NCI-H345 (cell line): ENCODE results near the gene DRD3.

Experiments
- DNase-seq: peaks from one replicate; lab custom pipeline; 2025; lab: John Stamatoyannopoulos, UW

Gene DRD3

DNA sequence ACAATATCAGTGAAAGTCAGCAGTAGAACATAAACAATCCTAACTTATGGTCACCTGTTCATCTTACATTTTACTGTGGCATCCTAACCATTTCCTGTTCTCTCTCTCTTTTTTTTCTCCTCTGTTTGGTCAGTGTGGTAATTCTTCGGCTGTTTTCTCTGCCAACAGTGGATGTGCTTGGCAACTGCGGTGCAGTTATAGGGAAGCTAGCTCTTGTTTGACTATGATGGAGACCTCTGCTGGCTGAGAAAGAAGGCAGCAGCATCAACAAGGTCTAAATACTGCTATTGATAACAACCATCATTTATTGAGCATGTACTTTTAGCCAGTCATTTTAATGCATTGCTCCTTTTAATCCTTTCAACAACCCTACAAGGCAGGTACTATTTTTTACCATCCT lies 723 bp upstream of the DRD3 start:
- peak; percentile 0 for DNase-seq

GRCh38 chr3:114176890-114177289 lies 2.0 kb downstream of the DRD3 start:
- no peak for DNase-seq

DNA sequence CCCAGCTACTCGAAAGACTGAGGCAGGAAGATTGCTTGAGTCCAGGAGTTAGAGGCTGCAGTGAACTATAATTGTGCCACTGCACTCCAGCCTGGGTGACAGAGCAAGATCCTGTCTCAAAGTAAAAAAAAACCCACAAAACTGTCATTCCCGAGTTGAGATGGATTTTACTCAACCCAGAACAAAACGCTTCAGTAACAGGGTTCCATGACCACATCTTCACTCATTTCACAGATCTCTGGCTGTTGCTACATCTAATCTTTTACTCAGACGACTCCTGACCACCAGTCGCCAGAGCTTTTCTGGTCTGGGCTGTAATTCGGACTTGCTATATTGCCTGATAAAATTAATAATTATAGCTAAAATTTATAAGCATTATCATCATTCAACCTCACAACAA lies 2.4 kb downstream of the DRD3 start:
- DNase-seq: no peak

GRCh38 chr3:114175204-114175987 lies 3.5 kb downstream of the DRD3 start:
- no peak for DNase-seq

GRCh38 chr3:114171677-114172076 lies 7.2 kb downstream of the DRD3 start:
- no peak for DNase-seq

DNA sequence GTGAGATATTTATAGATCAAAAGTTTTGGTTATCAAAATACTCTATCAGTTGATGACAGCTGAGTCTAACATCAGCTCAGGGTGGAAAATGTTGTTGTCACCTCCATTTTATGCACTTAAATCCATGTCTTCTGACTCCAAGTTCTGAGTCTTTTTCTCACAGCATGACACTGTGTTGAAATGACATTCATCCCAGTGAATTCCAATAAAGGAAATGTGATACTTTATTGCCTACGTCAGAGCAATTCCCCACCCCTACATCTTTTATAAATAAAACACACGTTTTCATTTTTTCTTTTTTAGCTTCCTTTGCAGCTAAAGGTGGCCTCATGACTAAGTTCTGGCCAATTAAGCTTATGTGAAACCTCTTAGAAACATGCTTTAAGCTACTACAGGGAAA lies 10.7 kb downstream of the DRD3 start:
- DNase-seq: no peak

- no peak for DNase-seq
Observed at GRCh38 chr3:114157321-114157720, 21.5 kb downstream of the DRD3 start.

DNA sequence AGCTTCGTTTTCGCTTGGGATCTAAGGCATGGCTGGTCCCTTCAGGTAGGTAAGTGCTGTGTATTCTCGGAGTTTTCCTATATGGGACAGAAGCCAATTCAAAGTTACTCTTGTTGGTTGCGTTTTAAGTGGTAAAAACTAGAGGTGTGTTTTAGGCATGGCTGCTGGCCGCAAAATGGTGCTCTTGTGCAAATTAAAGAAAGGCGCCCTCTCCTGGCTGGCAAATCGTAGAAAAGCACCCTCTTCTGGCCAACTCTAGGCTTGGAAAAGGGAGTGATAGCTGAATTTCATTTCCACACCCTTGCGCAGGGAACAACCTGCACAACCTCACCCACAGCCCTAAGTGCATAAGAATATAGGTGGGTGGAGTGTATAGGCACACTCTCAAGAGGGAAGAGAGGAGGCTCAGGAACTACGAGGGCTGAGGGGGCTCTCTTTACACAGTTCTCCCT lies 23.5 kb downstream of the DRD3 start:
- DNase-seq: no peak

DNA sequence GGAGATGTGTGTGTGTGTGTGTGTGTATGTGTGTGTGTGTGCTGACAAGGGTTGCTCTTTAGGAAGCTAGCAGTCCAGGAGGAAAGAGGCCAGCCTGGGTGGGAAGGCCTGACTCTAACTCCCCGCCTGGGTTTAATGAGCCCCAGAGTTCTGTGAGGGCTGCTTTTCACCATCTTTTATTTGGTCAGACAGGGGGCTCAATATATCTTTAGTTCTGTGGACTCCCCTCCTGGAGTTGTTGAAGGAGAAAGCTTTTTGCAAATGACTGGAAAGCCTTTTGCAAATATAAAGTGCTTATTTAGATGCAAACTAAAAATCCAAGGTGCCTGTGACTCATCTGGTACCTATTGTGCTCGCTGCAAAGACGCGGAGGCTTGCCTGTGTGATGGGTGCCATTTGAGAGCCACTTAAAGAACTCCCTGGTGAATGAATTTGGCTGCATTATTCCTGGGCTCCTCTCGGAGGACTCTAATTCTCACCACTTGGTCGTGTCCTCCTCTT lies 24.5 kb downstream of the DRD3 start:
- DNase-seq: peak; percentile 55

DNA sequence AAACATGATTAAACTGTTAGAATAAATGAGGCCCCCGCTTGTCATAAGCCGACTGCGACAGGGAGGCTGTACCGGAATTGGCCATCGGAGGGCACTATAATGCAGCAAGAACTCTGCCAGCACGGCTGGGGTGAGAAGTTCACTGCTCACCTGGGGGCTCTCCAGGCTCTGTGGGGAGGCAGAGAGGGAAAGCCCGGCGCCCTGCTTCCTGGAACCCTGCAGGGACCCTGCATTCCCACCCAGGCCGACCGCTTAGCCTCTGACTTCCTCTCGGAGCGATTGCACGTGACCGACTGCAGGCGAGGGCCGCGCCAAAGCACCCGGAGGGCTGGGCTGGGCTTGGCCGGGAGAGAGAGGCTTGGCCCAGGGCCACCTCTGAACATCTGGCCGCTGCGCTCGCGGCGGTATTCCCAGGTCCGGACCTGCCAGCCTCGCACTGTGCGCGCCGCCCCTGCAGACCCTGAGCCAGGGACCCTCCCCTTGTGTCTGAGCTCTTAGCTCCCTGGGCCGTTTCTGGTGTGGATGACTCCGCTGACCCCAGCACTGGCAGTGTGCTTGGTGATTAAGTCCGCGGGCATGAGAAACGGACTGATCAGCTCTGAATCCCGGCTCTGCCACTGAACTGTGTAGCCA lies 26.2 kb downstream of the DRD3 start:
- DNase-seq: peak; percentile 84

DNA sequence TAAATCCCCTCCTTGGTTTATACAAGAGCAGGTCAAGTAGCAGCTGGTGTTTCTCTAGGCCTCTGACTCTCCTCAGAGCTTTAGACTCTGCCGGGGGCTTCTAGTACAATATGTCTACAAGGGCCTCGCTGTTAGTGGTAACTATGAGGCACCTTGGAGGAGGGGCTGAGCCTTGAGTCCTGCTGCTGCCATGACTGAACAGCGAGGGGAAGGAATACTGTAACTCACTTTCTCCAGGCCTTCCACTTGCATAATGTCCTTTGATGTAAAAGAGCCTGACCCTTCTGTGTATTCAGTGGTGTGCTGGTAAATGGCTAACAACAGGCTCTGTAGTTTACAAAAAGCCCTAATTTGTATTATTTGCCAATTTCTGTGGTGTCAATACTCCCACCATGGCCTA lies 27.8 kb downstream of the DRD3 start:
- no peak for DNase-seq

DNA sequence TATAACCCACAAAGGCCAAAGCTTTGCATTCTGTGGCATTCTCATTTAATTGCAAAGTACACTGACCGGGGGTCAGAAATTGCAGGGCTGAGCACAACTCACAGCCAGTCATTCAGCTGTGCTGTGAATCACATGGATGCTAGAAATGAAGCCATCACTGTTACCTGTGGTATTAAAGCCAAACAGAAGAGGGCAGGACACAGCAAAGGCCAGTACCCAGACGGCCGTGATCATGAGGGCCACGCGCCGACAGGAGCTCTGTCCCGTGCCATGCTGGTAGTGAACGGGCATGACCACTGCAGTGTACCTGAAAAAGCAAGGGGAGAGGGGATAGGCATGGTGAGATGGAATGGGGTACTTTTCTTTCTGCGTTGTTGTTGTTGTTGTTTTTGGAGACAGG lies 31.6 kb downstream of the DRD3 start:
- DNase-seq: no peak

- DNase-seq: no peak
Observed at GRCh38 chr3:114144909-114145688, 33.8 kb downstream of the DRD3 start.

- DNase-seq: no peak
Observed at GRCh38 chr3:114143817-114144216, 35.0 kb downstream of the DRD3 start.

GRCh38 chr3:114139836-114140235 lies 39.0 kb downstream of the DRD3 start:
- no peak for DNase-seq

- DNase-seq: no peak
Observed at GRCh38 chr3:114133947-114134346, 44.9 kb downstream of the DRD3 start.

DNA sequence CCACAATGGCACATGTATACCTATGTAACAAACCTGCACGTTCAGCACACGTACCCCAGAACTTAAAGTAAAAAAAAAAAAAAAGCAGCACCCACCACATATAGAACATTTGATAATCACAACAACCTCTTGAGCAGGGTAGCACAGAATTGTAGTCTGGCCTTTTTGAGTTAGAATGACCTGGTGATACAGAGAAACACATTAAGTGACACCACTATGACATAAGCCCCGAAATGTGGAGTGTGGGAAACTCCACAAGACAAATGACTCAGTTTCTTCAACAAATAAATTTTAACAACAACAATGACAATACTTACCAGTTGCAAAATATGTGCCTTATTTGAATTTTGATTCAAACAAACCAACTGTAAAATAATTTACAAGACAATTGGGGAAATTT lies 46.4 kb downstream of the DRD3 start:
- DNase-seq: no peak

- DNase-seq: no peak
Observed at GRCh38 chr3:114128826-114129225, 50.0 kb downstream of the DRD3 start.

DNA sequence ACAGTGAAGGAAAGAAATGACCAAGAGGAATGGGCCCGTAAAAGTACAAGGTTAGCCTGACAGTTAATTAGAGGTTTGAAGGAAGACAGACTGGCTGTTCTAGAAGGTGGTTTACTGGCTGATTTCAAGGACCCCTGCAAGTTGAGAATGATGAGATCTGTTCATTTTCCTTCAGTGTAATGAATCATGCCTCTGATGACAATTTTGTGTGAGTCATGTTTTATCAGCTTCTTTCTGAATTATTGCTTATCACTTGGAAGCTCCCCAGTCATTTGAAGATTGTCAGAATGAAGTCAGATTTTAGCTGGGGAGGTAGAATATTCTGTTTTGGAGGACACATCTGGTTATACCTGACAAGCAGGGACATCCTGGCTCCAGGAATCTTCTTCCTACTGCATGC lies 50.6 kb downstream of the DRD3 start:
- no peak for DNase-seq

DNA sequence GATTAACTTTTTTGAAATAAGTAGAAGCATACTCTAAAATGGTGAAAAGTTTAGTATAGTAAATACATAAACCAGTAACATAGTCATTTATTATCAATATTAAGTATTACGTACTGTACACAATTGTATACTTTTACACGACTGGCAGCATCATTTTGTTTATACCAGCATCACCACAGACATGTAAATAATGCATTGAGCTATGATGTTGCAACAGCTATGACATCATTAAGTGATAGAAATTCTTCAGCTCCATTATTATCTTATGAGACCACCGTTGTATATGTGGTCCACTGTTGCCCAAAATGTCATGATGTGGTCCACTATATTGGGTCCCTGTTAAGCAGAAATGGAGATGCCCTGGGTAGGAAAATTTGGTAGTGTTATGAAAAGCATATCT lies 51.3 kb downstream of the DRD3 start:
- no peak for DNase-seq

DNA sequence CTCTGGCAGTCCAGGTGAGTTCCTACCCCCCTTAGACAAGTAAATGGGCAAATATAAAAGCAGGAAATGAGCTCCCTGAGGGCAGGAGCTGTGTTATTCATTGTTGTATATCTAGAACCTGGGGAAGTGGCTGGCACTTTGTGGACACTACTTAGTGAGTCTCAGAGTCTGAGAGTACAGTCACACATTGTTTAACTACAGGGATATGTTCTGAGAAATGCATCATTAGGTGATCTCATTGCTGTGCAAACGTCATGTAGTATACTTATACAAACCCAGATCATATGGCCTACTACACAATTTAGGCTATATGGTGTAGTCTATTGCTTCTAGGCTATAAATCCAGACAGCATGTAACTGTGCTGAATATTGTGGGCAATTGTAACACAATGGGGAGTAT lies 52.4 kb downstream of the DRD3 start:
- DNase-seq: no peak

GRCh38 chr3:114122027-114122709 lies 56.7 kb downstream of the DRD3 start:
- no peak for DNase-seq
